ENCODE data around the gene CFAP45.

CFAP45 gene

DNA sequence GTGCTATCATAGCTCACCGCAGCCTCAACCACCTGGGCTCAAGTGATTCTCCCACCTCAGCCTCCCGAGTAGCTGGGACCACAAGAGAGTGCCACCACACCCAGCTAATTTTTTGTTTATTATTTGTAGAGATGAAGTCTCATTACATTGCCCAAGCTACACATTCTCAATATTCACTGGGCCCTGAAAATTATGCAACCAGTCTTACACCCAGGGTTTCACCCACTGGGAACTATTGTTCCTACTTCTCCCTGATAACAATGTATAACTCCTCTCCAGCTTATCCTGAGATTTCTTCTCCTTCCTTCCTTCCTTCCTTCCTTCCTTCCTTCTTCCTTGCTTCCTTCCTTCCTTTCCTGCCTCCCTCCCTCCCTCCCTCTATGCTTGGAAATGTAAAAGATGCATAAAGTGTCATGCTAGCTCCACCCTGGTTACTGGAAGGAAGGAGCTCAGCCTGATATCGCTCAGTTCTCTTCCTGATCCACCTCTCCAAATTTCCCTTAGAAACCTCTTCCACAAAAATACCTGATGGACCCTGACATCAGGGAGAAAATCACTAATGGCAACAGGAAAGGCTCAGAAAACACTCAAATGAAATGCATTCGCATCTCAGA is 26.3 kb downstream of the CFAP45 start:
- DNase-seq, result no peak

DNA sequence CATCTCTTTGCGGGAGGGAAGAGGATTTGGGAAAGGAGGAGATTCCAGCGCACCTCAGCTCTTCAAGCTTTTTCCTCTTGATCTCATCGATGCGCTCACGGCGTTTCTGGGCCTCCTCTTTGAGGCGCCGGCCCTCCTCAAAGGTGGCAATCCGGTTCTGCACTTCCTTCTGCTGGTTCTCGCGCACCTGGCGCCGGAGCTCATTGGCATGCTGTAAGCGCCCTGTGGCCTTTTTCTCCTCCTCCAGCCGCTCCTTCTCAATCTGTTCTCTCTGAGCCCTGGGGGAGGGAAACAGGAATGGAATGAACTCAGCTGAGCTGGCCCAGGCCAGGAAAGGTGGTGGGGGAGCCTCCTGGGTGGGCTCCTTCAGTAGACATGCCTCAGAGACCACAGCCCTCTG is 27.1 kb downstream of the CFAP45 start:
- no peak for DNase-seq

DNA sequence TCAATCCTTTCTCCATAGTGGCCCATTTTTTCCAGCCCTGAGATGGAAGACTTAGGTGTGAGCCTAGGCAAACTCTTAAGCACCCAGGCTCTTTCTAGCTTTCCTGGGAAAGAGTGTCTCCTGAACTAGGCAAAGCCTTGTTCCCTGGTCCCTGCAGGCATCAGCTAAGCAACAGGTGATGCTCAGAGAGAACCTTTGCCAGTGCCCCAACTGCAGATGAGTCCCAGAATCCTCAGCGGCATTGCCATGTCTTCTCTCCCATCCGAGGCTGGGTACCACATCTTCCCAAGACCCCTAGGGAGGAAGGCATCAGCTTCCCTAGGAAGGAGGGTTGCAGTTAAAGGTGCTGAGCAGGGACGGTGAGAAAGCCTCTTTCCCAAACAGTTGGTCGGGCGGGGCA is 29.3 kb downstream of the CFAP45 start:
- DNase-seq, result no peak

DNA sequence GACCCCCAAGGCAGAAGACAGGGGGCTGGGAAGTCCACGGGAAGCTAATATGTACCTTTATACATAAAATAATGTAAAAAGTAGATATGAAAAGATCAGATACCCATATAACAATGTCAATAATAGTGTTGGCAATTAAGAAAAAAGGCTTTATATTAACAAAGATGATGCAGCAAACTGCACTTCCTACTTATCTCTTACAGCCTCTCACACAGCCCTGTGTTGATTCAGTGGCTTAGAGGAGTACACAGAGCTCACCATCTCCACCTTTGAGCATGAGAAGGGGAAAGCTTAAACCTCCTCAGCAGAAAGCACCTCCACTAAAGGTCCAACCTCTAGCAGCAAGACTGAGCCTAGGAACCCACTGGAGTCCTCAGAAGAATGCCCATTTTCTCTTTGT is 30.4 kb downstream of the CFAP45 start:
- no peak for DNase-seq

DNA sequence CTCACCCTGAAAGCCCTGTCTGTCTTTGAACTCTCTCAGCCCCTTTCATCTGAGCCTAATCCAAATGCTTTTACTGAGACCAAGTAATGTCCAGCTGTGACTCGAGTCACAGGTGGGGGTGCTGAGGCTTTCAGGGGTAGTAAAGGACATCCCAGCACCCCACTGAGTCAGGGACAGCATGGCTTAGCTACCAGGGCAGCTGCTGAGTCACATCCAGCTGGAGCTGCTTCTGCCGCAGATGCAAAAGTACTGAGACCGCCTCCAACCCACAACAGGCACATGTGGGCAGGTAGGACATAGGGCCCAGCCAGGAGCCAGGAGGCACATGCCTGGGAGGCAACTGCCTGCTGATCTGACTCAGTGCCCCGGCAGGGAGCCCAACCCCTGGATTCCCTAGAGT is 30.8 kb downstream of the CFAP45 start:
- DNase-seq, result no peak

DNA sequence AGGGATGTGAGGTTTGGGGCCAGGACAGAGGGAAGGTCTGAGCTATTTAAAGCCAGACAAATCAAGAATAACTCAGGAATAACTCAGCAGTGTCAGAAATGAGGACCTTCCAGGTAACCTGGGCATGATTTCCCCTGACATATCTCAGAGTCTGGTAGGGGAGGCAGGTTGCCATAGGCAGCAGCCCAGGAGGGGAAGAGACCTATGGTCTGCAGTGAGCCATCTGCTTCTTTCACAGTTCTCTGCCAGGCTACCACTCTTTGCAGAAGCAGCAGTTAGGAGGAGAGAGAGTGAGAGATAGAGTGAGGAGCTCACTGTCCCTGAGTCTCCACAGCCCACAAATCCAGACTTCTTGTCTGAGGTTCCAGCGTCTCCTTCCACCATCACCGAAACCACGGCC is 31.2 kb downstream of the CFAP45 start:
- no peak for DNase-seq

DNA sequence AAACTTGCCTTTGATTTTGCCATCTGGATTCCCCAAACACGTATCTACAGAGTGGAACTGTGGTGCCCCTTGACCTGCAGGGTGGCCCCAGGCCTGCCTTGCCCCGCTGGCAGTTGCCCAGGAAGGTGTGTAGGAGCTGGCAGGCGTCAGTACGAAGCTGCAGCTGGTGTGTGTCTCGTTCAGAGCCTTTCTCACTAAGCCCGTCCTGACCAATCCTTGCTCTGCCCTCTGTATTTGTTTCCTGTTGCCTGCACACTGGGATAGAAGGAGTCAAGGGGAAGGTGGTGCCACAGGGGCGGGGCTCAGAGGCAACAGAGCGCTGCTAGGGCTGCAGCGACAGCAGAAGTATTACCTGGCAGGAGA is 32.3 kb downstream of the CFAP45 start:
- no peak for DNase-seq

DNA sequence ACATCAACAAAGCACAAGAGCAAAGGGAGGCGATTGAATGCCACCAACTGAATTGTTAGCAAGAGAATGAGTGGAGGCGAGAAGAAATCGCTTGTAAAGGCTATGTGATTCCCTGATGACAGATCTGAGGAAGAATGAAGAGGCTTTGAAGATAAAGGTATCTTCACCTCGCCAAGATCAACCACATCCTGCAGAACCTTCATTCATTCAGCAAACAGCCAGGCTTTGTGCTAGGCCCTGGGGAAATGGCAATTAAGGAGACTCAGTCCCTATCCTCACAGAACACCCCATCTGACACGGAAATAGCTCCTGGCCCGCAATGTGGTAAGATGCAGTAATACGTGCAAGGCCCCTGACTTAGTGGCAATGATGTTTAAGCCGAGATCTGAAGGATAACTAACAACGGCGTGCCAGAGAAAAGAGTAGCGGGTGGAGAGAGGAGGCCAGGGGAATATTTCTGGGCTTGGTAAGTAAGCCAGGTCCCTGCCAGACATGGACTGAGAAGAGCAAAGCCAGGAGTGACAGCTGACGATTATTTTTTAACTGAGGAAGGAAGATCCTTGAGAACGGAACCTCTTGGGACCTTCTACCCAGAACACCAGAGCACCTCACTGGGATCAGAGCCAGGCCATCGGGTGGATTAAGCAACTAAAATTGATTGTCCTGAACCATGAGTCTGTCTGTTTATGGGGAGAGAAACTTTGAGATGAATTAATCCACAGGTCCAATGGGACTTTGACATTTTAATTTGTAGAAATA is 32.9 kb downstream of the CFAP45 start:
- DNase-seq, result no peak

DNA sequence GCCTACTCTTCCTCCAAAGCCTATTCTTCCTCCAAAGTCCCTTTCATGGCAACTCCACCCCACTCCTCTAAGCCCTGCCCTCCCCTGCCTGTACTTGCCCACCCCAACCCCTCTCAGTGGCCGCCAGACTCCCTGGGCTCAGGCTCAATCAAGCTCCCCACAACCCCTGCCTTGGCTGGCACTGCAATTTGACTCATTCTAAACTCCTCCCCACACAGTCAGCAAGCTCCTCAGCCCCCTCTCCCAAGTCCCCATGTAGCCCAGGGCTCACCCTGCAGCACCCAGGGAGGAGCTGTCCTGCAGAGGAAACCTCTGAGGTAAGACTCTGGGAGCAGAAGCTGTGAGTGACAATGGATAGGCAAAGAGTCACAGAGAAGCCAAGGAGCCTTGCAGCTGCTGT is 33.9 kb downstream of the CFAP45 start:
- DNase-seq, result no peak

DNA sequence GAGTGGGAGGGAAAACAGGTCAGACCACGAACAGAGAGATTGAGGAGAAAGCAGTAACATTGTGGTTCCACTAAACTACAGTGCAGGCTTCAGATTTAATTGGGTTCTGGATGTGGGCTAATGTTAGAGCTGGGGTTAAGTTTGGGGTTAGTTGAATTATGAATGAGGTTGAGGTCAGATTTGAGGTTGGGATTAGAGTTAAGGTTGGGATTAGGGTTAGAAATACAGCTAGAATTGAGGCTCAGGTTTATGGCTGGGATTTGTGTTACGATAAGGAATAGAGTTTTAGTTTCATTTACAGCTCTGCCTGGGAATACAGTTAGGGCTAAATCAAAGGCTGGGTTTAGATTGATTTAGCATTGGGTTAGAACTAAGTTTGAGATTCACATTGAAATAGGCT is 35.7 kb downstream of the CFAP45 start:
- no peak for DNase-seq

DNA sequence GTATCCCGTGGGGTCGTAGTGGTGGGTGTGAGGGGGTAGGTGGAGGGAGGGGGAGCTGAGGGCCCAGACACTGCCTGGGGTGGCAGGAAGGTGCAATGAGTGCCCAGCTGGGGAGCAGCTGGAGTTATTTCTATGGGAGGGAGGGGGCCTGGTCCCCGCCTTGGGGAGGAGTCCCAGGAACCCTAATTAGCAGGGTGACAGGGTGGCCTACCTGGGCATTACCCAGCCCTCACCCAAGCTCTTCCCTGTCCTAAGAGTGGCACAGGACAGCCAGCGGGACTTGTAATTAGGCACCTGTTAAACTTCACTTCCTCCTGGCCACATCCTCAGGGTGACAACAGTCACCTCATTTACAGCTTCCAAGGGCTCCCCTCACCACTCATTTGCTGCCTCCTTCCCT is 37.4 kb downstream of the CFAP45 start, which contains the start of gene VSIG8:
Gene VSIG8 (minus strand): TSS at position 101 of the 400 bp plus-strand sequence. CDS start 136 bp downstream, outside the sequence.
- DNase-seq, result no peak

DNA sequence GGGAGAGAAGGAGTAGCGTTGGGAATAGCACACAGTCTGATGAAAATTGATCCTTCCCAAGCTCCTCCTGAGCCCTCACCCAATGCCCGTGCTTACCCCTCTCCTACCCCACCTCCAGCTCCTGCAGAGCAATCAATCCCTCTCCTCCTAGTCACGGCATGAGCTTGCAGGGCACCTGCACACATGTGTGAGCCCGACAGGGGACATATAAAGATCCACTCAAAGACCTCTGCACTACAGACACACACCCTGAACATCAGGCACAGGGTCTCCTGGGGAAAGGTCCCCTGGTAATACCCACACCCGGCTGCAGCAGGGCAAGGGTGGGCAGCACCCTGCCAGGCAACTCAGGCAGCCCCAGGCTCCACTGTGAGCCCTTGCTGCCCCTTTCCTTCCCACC is 37.9 kb downstream of the CFAP45 start:
- DNase-seq, result no peak

DNA sequence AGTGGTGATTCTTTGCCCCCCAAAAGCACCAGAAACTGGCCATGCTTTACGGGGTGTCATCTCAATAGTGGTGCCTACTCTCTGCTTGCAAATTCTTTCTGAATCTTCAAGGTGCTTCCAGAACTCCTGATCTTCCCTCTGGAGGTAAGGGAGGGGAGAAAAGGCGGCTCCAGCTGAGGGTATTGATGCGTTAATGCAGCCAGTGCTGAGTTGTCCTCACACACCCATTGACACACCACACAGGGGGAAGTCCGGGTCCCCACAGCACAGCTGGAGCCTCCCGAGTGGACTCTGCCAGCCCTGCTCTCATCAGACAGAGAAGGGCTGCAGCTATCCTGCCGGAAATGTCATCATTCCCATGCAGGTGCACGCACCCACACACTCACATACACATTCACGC is 38.7 kb downstream of the CFAP45 start:
- no peak for DNase-seq

DNA sequence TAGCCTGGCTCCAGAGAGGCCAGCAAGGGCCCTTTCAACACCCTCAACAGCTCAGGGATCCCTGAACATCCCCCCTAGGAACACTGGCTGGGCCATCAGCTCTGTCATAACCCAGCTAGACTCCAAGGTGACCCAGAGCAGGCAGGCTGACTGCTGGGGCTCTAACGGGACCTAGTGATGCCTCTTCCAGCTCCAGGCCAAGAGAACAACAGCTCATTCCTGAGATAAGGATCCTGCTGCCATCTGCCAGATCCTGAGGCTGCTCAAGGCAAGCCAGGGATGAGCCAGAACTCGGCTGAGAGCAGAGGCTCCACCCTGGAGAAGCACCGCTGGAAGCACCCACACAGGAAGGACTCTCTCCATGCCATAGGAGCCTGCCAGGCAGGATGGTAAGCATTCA is 39.5 kb downstream of the CFAP45 start:
- DNase-seq, result no peak

DNA sequence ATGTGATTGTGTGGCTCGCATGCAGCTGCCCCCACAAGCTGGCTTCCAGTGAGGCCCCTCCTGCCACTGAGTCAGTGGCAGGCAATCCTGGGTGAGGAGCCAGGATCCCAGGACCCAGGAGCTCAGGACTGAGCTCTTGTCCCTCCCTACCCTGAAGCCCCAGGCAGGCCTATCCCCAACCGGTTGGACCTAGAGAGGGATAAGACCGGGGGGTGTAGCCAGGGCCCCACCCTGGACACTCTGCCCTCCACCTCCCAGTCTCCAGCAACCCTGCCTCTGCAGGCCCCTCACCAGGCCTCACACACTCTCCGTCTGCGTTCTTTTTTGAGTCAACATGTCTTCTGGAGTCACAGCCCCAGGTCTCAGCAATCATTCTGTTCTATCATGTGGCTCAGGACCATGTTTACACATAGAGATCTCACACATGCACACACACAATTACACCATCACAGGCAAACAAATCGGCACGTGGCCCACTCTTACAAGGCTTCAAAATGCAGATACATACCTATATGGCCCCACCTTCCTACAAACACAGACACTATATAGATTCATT is 40.1 kb downstream of the CFAP45 start:
- no peak for DNase-seq

DNA sequence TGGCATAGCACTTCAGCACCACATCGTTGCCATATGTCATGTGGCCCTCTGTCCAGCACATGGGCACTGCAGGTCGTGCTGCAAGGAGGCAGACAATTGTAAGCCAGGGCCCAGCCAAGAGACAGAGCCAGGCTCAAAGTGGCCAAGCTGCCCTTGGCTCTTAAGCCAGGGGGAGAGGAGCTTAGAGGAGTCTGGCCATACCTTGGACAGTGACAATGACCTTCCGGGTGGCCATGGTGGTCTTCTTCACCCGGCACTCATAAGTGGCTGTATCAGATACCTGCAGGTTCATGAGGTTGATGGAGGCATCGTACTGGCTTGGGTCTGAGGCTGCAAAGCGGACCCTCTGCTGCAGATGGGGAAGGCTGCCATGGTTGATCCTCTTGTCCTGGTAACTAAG is 42.1 kb downstream of the CFAP45 start:
- no peak for DNase-seq

DNA sequence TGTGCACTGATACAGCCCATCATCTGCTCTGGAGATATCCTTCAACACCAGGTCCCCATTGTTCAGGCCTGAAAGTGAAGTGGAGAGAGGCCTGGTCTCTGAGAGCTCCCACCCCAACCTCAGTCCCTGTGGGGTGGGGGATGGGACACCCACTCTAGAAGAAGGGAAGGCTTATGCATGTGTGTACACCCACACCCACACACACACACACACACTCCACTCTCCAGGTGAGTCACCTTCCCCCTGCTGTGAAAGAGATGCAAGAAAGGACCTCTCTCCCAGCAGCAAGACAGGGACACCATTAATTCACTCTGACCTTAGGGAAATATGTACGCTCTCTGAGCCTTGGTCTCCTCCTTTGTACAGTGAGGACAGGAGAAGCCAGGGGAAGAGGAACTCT is 43.4 kb downstream of the CFAP45 start:
- no peak for DNase-seq

DNA sequence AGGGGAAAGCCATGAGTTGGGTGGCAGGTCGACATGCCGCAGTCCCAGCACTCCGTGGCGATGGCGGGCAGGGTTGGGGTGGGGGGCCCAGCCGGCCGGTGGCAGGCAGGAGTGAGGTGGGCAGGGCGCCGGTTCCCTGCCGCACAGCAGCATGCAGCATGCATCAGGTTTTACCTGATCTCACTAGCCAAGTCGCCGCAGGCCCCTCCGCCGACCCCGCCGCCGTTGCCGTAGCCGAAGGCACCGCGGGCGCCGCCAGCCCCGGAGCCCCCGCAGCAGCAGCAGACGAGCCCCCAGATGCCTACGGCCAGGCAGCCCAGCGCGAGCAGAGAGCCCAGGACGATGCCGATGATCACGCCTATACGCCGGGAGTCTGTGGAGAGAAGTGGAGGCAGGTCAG is 44.3 kb downstream of the CFAP45 start:
- no peak for DNase-seq

DNA sequence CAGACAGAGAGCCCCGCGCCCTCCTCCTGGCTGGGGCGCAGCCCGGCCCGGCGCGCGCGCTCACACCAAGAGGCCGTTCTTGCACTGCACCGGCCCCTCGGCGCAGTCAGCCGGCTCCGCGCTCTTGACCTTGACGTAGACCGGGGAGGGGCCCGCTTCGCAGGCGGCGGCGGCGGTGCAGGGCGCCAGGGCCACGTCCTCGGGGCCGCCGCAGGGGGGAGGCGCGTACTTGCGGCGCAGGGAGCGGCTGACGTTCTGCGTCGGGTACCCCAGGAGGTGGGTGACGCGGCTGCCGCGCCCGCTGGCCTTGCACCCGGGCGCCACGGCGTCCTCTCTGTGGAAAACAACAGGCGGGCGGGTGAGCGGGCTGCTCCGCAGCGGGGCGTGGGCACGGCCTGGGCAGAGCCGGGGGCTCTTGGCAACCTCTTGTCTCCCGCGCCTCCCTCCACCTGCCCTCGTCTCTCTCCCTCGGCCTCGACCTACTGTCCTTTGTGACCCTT is 45.2 kb downstream of the CFAP45 start:
- DNase-seq, result peak; percentile 77

DNA sequence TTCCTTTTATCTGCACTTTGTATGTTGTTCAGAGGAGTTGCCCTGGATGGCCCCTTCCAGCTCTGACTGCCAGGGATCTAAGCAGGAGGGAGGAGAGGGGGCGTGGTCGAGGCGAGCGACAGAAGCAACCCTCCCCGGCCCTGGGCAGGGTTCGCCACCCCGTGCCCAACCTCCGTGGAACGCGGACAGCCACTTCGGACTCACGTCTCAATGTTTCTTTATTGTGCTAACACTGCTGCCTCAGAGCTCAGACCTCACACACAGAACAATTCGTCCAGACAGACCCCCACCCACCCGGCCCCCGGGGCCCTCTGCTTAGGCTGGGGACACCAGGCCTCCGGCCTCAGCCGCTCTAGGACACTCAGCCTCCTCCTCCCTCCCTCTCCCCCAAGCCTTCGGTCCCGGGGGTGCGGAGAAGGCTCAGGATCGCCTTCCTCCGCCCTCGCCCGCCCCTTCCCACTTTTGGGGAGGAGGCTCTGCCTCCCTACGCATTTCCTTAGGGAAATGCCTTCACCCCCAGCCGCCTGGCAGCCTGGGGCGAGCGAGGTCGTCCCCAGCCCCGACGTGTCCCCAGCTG is 45.8 kb downstream of the CFAP45 start:
- DNase-seq, result peak; percentile 73

DNA sequence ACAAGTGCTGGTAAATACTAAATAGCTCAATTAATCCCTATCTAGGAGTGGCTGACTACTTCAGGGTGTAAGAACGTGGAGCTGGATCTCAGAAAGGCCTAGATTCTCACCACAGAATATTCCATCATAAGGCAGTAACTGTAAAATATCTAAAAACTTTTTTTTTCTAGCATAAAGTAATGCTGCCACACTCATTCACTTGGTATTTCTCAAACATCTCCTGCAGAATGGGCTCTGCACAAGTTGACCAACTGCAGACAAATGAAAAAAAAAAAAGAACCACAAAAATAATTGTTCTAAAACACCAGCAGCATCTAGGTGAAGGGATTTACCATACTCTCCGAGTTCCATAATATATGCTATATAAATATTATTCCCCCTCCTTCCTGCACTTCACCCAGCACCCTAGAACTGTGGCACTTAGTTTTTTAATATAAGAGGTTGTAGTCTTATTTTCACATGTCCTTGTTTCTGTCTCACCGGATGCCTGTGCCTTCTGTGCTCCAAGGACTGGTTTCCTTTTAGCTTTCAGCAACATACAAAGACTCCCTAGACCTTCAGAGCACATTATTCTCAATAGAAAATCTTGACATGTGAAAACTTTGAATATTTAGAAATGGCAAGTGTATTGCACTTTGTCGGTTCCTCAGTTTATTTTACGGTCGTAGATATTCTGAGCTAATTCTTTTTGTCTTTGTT is 46.4 kb downstream of the CFAP45 start:
- no peak for DNase-seq

DNA sequence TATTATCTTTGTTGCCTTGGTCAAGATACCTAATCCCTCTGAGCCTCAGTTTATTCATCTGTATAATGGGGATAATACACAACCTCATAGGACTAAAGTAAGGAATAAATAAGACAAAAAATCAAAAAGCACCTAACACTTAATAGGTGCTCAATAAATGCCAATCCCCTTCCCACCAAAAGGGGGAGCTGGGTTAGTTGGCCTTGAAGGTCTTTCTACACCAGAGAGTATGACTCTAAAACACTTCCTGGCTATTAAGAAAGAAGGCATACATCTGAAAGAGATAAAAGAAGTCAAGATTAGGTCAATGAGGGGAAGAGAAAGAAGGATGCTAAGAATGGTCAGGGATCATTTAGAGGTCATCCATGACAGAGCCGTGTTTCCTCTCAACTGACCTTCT is 48.6 kb downstream of the CFAP45 start:
- DNase-seq, result no peak

DNA sequence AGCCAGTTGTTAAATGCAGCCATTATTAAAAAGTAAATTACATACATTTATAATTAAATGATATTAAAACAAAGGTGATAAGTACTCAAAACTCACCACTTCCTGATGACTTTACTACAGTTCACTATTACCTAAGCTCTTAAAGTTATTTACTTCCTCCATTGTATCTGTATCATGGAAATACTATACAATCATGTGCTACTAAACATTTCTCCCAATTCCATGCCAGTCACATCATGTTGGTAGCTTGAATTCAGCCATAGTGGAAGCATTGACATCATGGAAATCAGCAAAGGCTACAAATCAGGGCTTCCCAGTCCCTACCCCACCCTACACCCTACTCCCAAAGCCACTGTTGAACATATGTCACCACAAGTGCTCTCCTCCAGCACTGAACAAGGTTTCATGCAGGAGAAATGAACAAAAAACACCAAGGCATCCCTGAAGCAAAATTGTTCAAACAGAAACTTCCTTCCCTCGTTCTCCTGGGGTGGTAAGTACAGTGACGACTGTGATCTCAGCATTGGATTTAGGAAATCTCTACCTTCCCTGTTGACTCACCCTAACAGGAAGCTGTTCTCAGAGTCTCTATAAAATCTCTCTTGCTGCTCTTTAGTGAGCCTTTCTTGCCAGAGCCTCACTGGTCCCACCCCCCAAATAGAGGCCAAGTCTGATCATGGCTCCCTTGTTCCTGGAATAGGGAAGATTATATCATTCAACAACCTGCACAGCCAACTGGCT is 50.2 kb downstream of the CFAP45 start:
- no peak for DNase-seq
